GM12872 (cell line): ENCODE data around the gene SOAT1.

Source experiments
- TF ChIP-seq, protein P1 (sequence below): IDR thresholded peaks from 3 replicates; pipeline ENCODE4 v1.5.1; 2011; ENCODE audit warnings: low read depth, mild to moderate bottlenecking, low read length, moderate library complexity; ENCODE audit not compliant: insufficient read depth

SOAT1 gene

DNA sequence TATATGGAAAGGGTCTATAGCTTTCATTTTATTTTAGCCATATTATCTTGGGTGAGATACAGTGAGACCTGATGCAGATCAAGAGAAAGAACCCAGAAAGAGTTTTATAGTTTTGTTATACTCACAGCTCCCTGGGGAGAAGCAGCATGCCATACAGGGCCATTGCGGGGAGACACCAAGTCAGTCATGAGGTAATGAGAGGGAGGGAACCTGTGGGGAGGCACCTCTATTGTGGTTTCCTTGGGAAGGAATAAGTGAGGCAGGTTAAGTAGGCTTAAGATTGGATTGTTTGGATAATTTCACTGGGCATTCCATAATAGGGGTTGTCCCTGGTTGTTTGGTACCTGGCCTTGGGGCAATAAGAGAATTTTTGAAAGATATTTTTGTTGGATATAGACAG lies 91.9 kb downstream of the SOAT1 start:
- TF ChIP-seq, protein P1, sequence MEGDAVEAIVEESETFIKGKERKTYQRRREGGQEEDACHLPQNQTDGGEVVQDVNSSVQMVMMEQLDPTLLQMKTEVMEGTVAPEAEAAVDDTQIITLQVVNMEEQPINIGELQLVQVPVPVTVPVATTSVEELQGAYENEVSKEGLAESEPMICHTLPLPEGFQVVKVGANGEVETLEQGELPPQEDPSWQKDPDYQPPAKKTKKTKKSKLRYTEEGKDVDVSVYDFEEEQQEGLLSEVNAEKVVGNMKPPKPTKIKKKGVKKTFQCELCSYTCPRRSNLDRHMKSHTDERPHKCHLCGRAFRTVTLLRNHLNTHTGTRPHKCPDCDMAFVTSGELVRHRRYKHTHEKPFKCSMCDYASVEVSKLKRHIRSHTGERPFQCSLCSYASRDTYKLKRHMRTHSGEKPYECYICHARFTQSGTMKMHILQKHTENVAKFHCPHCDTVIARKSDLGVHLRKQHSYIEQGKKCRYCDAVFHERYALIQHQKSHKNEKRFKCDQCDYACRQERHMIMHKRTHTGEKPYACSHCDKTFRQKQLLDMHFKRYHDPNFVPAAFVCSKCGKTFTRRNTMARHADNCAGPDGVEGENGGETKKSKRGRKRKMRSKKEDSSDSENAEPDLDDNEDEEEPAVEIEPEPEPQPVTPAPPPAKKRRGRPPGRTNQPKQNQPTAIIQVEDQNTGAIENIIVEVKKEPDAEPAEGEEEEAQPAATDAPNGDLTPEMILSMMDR = no peak

DNA sequence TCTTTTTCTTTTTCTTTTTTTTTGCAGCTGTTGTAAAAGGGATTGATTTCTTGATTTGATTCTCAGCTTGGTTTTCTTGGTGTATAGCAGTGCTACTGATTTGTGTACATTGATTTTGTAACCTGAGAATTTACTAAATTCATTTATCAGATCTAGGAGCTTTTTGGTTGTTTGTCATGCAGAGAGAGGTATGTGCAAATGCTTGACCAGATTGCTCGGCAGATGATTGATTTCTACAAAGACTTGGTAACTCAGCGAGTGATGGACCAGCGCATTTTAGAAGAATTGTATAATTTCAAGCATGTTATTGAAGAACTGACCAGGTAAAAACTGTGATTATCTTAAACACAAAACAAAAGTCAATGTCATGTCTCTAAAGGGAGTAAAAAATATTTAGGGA lies 100.1 kb downstream of the SOAT1 start:
- TF ChIP-seq, protein P1 = no peak
